GM20000 (cell line): ENCODE measurements around the gene MRPS10.

Source experiments
- DNase-seq: peaks from one replicate; pipeline ENCODE4 v3.0.0; 2012; ENCODE audit warnings: low spot score
- TF ChIP-seq, protein P1 (sequence below): IDR thresholded peaks from 2 replicates; pipeline ENCODE4 v1.5.1; 2012; ENCODE audit warnings: mild to moderate bottlenecking, control low read depth; ENCODE audit errors: extremely low read depth, missing control alignments

The MRPS10 gene

DNA sequence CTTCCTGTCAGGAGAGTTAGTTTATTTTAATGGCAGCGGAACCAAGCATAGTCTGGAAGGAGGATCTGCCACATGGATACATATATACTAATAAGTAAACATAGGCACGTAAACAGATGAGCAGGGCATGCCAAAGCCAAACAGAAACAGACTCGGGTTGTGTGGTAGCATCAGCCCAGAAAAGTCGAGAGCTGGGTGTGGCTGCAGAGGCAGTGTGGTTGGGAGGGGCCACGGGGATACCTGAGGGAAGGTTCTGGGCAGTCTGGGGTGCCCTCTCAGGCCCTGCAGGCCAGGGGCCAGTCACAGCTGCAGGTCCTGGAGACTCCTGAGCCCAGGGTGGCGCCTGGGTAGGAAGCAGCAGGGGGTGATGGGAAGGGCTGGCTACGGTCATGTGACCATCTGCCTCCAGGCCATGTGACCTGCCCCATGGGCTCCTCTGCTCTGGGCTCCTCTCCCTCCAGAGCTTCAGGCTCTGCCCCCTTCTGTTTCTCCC lies 42.8 kb upstream of the MRPS10 start:
- TF ChIP-seq, protein P1, sequence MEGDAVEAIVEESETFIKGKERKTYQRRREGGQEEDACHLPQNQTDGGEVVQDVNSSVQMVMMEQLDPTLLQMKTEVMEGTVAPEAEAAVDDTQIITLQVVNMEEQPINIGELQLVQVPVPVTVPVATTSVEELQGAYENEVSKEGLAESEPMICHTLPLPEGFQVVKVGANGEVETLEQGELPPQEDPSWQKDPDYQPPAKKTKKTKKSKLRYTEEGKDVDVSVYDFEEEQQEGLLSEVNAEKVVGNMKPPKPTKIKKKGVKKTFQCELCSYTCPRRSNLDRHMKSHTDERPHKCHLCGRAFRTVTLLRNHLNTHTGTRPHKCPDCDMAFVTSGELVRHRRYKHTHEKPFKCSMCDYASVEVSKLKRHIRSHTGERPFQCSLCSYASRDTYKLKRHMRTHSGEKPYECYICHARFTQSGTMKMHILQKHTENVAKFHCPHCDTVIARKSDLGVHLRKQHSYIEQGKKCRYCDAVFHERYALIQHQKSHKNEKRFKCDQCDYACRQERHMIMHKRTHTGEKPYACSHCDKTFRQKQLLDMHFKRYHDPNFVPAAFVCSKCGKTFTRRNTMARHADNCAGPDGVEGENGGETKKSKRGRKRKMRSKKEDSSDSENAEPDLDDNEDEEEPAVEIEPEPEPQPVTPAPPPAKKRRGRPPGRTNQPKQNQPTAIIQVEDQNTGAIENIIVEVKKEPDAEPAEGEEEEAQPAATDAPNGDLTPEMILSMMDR = no peak
- DNase-seq = no peak

DNA sequence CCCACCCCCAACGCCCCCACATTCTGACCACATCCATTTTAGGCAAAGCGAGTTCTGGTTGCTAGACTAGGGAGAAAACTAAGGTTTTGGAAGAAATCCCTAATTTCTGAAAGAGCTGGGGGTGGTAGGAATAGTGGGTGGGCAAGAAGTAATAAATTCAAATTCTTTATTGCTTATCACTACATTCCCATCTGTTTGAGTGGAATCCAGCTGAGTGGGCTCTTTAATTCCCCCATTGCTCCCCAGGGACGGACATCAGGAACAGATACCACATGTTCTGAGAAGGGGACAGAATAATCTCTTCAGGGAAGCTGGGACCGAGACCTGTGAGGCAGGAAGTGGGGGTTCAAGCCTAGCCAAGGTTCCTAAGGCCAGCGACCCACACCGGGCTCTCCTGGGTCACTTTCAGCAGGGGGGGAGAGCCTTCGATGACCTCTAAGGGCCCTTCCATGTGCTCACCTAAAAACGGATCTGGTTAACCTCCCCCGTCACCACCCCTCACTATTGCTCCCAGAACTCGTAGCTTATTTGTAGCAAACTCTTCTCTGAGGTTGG lies 42.3 kb upstream of the MRPS10 start:
- DNase-seq = no peak
- TF ChIP-seq, protein P1 = no peak

DNA sequence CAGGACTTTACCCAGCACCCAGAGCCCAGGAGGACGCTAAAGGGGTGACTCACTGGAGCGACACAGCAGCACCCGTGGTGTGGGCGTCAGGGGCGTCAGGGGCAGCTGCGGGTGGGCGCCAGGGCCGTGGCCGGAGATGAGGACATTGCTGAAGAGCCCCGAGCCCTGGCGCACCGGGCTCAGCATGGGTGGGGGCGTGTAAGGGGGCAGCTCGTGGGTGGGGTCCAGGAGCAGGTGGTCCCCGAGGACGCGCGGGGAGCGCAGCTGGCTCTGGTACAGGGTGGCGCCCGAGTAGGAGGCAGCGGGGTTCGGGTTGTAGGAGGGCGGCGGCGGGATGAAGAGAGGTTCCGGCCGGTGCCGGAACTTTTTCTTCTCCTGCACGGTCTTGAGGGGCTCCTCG lies 41.6 kb upstream of the MRPS10 start:
- no peak for DNase-seq
- TF ChIP-seq, protein P1 = no peak

DNA sequence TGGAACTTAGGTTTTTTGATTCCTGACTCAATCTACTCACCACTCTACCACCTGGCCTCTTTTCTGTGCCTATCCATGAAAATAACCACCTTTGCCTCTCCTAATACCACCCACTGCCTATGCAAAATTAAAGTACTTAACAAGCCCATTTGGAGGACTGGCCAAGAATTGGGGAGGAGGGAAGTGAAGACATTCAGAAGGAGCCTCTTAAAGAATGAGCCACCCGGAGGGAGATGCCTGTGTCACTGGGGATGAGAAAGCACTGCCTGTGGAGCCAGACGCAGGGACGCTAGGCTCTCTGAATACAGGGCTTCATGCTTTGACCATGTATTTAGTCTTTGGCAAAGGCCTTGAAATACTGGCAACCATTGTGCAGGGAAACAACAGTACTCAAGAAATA lies 40.0 kb upstream of the MRPS10 start:
- no peak for DNase-seq
- TF ChIP-seq, protein P1 = no peak

DNA sequence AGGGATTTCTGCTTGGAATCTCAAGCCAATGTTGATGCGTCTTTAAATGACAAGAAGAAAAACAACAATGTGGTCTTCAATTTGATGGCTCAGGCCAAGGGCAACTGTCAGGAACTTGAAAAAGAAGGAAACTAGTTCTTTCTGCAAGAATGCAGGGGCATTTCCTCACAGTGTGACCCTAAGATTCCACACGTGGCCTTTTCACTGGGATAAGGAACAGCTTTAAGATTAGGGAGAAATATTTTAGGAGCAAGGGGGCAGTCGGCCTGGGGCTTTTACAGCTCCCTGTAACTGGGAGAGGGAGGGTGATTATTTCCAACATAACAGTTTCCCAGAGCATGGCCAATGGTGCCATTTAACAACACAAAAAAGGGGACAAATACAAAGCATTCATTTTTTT lies 39.4 kb upstream of the MRPS10 start:
- DNase-seq = no peak
- TF ChIP-seq, protein P1 = no peak

DNA sequence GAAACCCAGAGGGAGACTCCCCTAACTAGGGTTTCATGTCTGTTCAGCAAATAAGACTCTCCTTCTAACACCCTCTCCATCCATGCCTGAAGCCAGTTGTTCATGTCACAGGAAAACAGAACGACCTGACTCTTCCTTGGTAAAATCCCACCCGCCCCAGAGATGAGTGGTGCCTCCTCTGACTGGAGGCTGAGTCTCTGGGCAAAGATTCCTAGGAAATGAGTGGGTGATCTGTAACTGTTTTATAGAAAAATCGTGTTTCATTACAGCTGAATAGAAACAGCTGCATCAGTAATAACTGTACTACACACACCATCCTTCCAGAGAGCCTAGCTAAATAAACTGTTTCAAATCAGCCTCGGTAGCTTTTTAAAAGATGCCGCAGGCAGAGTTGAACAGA lies 37.4 kb upstream of the MRPS10 start:
- DNase-seq = no peak
- TF ChIP-seq, protein P1 = no peak

DNA sequence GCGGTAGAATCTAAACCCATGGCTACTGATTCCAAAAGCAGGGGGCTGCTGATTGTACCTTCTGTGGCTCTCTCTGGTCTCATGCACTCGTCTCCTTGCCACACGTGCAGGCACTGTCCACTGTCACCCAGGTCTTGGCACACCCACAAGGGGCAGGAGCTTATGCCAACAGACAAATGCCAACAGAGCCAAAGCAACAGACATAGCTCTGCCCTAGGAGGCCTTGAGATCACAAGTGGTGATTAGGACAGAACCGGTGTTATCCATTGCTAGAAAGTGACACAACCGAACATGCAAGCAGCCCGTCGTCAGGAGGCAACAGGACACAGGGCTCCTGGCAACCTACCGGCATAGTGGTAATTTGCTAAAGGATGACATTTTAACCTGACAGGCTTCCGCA lies 36.8 kb upstream of the MRPS10 start:
- no peak for DNase-seq
- TF ChIP-seq, protein P1 = no peak
